Caki2 (cell line): ENCODE data around the gene SLC8A2. TPM values are rescaled to one million over a fixed set of nuclear protein-coding genes. Genes with fewer than 3 reads are reported as not detected.
"Not testable (repeated sequence)": the region's sequence is repeated elsewhere in the genome, so short reads cannot be mapped to it uniquely, and the experiment has no call there.

Experiments
- DNase-seq: peaks from one replicate; pipeline ENCODE4 v3.0.0-alpha.2; 2015; ENCODE audit warnings: low read depth
- in situ Hi-C: cut with HindIII; loops from 2 replicates; pipeline ENCODE4 v1.10.0; 2016; ENCODE audit warnings: low sequenced_read_pairs, low pct_unique_long_range_greater_than_20kb, mixed read lengths
- total RNA-seq: library from RNA; depleted of rRNA; stranded (reverse); fragments of >200 nt; shearing (Covaris generic); gene quantifications from 2 replicates; pipeline ENCODE4 v1.2.3, GENCODE V29; 2014; ENCODE audit warnings: low replicate concordance

The SLC8A2 gene
- total RNA-seq, 1 experiment from 2014 or later = not detected

GRCh38 chr19:47406711-47407416 is 64.8 kb downstream of the SLC8A2 start:
- DNase-seq = no peak
- in situ Hi-C loops = no loop called here

- no peak for DNase-seq
- in situ Hi-C loops = no loop called here
These were observed 65.8 kb downstream of the SLC8A2 start for GRCh38 chr19:47405854-47406417.

- in situ Hi-C loops = no loop called here
- DNase-seq = no peak
These were observed 66.5 kb downstream of the SLC8A2 start for GRCh38 chr19:47405197-47405550.

- in situ Hi-C loops = no loop called here
These were observed 67.1 kb downstream of the SLC8A2 start for GRCh38 chr19:47404334-47405196.

GRCh38 chr19:47402504-47402903 is 69.2 kb downstream of the SLC8A2 start:
- DNase-seq = no peak
- in situ Hi-C loops = no loop called here

More at GRCh38 chr19:47404334-47405196, 67.1 kb downstream of the SLC8A2 start:
- DNase-seq = no peak

GRCh38 chr19:47398707-47399597 is 72.7 kb downstream of the SLC8A2 start:
- DNase-seq = no peak
- in situ Hi-C loops = no loop called here

- in situ Hi-C loops = no loop called here
- peak; percentile 58 for DNase-seq
These were observed 80.0 kb downstream of the SLC8A2 start for GRCh38 chr19:47391510-47392223.

GRCh38 chr19:47390533-47391488 is 80.9 kb downstream of the SLC8A2 start:
- DNase-seq = peak; percentile 21
- in situ Hi-C loops = no loop called here

GRCh38 chr19:47389150-47389556 is 82.5 kb downstream of the SLC8A2 start:
- in situ Hi-C loops = no loop called here
- no peak for DNase-seq

GRCh38 chr19:47388721-47389120 is 83.0 kb downstream of the SLC8A2 start:
- DNase-seq, in situ Hi-C loops: not testable (repeated sequence)

- in situ Hi-C loops, DNase-seq: not testable (repeated sequence)
These were observed 84.1 kb downstream of the SLC8A2 start for GRCh38 chr19:47387623-47388022.

- in situ Hi-C loops, DNase-seq: not testable (repeated sequence)
These were observed 85.1 kb downstream of the SLC8A2 start for GRCh38 chr19:47386582-47386981.

- DNase-seq, in situ Hi-C loops: not testable (repeated sequence)
These were observed 87.2 kb downstream of the SLC8A2 start for GRCh38 chr19:47384533-47384932.

- in situ Hi-C loops, DNase-seq: not testable (repeated sequence)
These were observed 87.8 kb downstream of the SLC8A2 start for GRCh38 chr19:47383890-47384289.

- in situ Hi-C loops = no loop called here
- no peak for DNase-seq
These were observed 89.9 kb downstream of the SLC8A2 start for GRCh38 chr19:47381653-47382279.

- DNase-seq = no peak
- in situ Hi-C loops = no loop called here
These were observed 90.6 kb downstream of the SLC8A2 start for GRCh38 chr19:47381121-47381520.
